Left renal cortex interstitium (tissue), 4 donors: ENCODE data around the gene MICA. TPM values are rescaled to one million over a fixed set of nuclear protein-coding genes. Genes with fewer than 3 reads are reported as not detected.
A peak's percentile ranks its signal among the peaks of the same experiment; 100 is the strongest.
"Not testable (repeated sequence)": the region's sequence is repeated elsewhere in the genome, so short reads cannot be mapped to it uniquely, and the experiment has no call there.

Experiments
- DNase-seq, 4 donors: peaks; one replicate each; pipeline ENCODE4 v3.0.0-alpha.2; 2013; ENCODE audit warnings: low read depth in 4 of 4, low spot score in 2 of 4, missing footprints in 1 of 4
- polyA plus RNA-seq, 4 donors: library from polyadenylated mRNA; unstranded; fragments of 120-200 nt; gene quantifications; one replicate each; pipeline ENCODE4 v1.2.1, GENCODE V29; 2013; ENCODE audit not compliant: insufficient read length in 4 of 4

MICA gene
- polyA plus RNA-seq = 10 to 100 TPM in 1 of 4 donors, 1 to 10 TPM in 3; 3.6 to 10.9 (median 8.0) TPM

GRCh38 chr6:31403283-31404060 lies at the start of gene MICA:
Gene MICA (plus strand): TSS chr6:31403595. CDS start chr6:31403633, 38 bp downstream.
- DNase-seq = peak in 3 of 4 donors; percentile 65 to 85 (median 68)

GRCh38 chr6:31354158-31354863 lies 49.1 kb upstream of the MICA start:
- no peak for DNase-seq

GRCh38 chr6:31354864-31355582 lies 48.4 kb upstream of the MICA start:
- no peak for DNase-seq

- no peak for DNase-seq
Observed at GRCh38 chr6:31355583-31355948, 47.8 kb upstream of the MICA start.

- DNase-seq = peak in 1 of 4 donors; percentile 24
Observed at GRCh38 chr6:31356216-31356945, 47.0 kb upstream of the MICA start.

GRCh38 chr6:31356946-31357466 lies 46.4 kb upstream of the MICA start, which contains the start of gene HLA-B:
Gene HLA-B (minus strand): TSS chr6:31357179. CDS start chr6:31357158, 21 bp downstream.
- DNase-seq = peak; percentile 25 to 73 (median 58)

- DNase-seq = no peak
Observed at GRCh38 chr6:31357886-31358285, 45.5 kb upstream of the MICA start.

- DNase-seq = no peak
Observed at GRCh38 chr6:31358302-31358701, 45.1 kb upstream of the MICA start.

- no peak for DNase-seq
Observed at GRCh38 chr6:31359581-31359980, 43.8 kb upstream of the MICA start.

- no peak for DNase-seq
Observed at GRCh38 chr6:31362751-31363150, 40.6 kb upstream of the MICA start.

- no peak for DNase-seq
Observed at GRCh38 chr6:31363811-31364210, 39.6 kb upstream of the MICA start.

GRCh38 chr6:31365864-31366263 lies 37.5 kb upstream of the MICA start:
- no peak for DNase-seq

- peak; percentile 63 to 84 (median 73) for DNase-seq
Observed at GRCh38 chr6:31366693-31367470, 36.5 kb upstream of the MICA start.

- no peak for DNase-seq
Observed at GRCh38 chr6:31368461-31368860, 34.9 kb upstream of the MICA start.

GRCh38 chr6:31374118-31374517 lies 29.3 kb upstream of the MICA start:
- DNase-seq = not testable (repeated sequence)

- no peak for DNase-seq
Observed at GRCh38 chr6:31375699-31376098, 27.7 kb upstream of the MICA start.

GRCh38 chr6:31377029-31377428 lies 26.4 kb upstream of the MICA start:
- DNase-seq = no peak

- DNase-seq = no peak
Observed at GRCh38 chr6:31378062-31378720, 25.2 kb upstream of the MICA start.

- no peak for DNase-seq
Observed at GRCh38 chr6:31378721-31379103, 24.7 kb upstream of the MICA start.
